SU-DHL-6 (cell line): ENCODE measurements around the gene UBAC1.
"Not testable (repeated sequence)": the region's sequence is repeated elsewhere in the genome, so short reads cannot be mapped to it uniquely, and the experiment has no call there.

Experiments used
- H2AFZ ChIP-seq: fragments of 200-600 bp; sonication (generic); 2 replicates; pipeline ENCODE4 v1.6.1; 2014; ENCODE audit warnings: low read depth, mild to moderate bottlenecking, moderate library complexity, mixed read lengths, antibody characterized with exemption, low read length; ENCODE audit not compliant: severe bottlenecking
- H3F3A ChIP-seq: fragments of 200-600 bp; shearing (Covaris generic); 2 replicates; pipeline ENCODE4 v1.6.0; 2016; ENCODE audit warnings: antibody characterized with exemption, mild to moderate bottlenecking; ENCODE audit not compliant: insufficient read depth
- H3K27ac ChIP-seq: fragments of 200-600 bp; sonication (generic); 2 replicates; pipeline ENCODE4 v1.5.1; 2016; ENCODE audit warnings: low read depth, mild to moderate bottlenecking, low read length, moderate library complexity, mixed read lengths
- H3K27me3 ChIP-seq: fragments of 200-600 bp; sonication (generic), shearing (Covaris generic); 2 replicates; pipeline ENCODE4 v1.6.0; 2014; ENCODE audit warnings: mild to moderate bottlenecking, low read length
- H3K36me3 ChIP-seq: fragments of 200-600 bp; sonication (generic); 2 replicates; pipeline ENCODE4 v1.6.1; 2014; ENCODE audit warnings: mild to moderate bottlenecking, low read length, mixed read lengths
- H3K4me2 ChIP-seq: fragments of 300-600, 200-600 bp; shearing (Covaris generic), sonication (generic); 2 replicates; pipeline ENCODE4 v1.6.0; 2014; ENCODE audit warnings: low read length, low read depth, mild to moderate bottlenecking; ENCODE audit not compliant: poor library complexity, severe bottlenecking
- H3K4me3 ChIP-seq: fragments of 200-600 bp; sonication (generic); 2 replicates; pipeline ENCODE4 v1.5.1; 2014; ENCODE audit warnings: antibody characterized with exemption, low read length, mild to moderate bottlenecking, mixed read lengths; ENCODE audit not compliant: insufficient read depth, poor library complexity, severe bottlenecking
- H3K79me2 ChIP-seq: fragments of 200-600 bp; sonication (generic); 2 replicates; pipeline ENCODE4 v1.6.1; 2014; ENCODE audit warnings: mild to moderate bottlenecking, low read length, moderate library complexity; ENCODE audit not compliant: insufficient read depth
- H3K9ac ChIP-seq: fragments of 200-600 bp; sonication (generic); 2 replicates; pipeline ENCODE4 v1.7.0; 2014; ENCODE audit warnings: mild to moderate bottlenecking, low read length
- H3K9me2 ChIP-seq: fragments of 200-600 bp; sonication (generic); replicated peaks from 2 replicates; pipeline ENCODE4 v1.6.1; 2014; ENCODE audit warnings: low read length; ENCODE audit not compliant: insufficient read depth
- H3K9me3 ChIP-seq: fragments of 200-600 bp; sonication (generic); 2 replicates; pipeline ENCODE4 v1.6.1; 2014; ENCODE audit warnings: low read length, mixed read lengths; ENCODE audit not compliant: insufficient read depth
- H4K20me1 ChIP-seq: fragments of 200-600 bp; sonication (generic); 2 replicates; pipeline ENCODE4 v1.6.1; 2014; ENCODE audit warnings: low read depth, mild to moderate bottlenecking, antibody characterized with exemption, low read length, moderate library complexity, mixed read lengths
- EZH2phosphoT487 ChIP-seq: fragments of 200-600 bp; sonication (generic), shearing (Covaris generic); conservative IDR thresholded peaks from 2 replicates; pipeline ENCODE4 v1.6.1; 2018; ENCODE audit warnings: mild to moderate bottlenecking, antibody characterized with exemption, low read length, moderate library complexity, mixed read lengths
- TF ChIP-seq, protein P1 (sequence below): fragments of 200-600 bp; sonication (generic); IDR thresholded peaks from one replicate; pipeline ENCODE4 v1.5.1; 2017; ENCODE audit warnings: antibody characterized with exemption, mild to moderate bottlenecking, low read length, moderate library complexity; ENCODE audit not compliant: insufficient read depth, poor library complexity, severe bottlenecking

The UBAC1 gene

GRCh38 chr9:135948446-135948845, 12.7 kb downstream of the UBAC1 start:
- Histone ChIP-seq H3K36me3 (no peaks in the 10 kb centered on the region), H4K20me1 (no peaks in the 10 kb centered on the region), H3K4me3 (no peak overlapping the region), H3K9ac (no peak overlapping the region), H3K27ac (no peak overlapping the region), H3K9me2 (no peaks in the 10 kb centered on the region), H2AFZ (no peak overlapping the region), H3K4me2 (no peak overlapping the region), H3K79me2 (no peaks in the 10 kb centered on the region), H3F3A (no peaks in the 10 kb centered on the region), H3K9me3 (no peaks in the 10 kb centered on the region), H3K27me3 (no peaks in the 10 kb centered on the region)
- TF ChIP-seq EZH2phosphoT487, result no peak
- TF ChIP-seq, protein P1, sequence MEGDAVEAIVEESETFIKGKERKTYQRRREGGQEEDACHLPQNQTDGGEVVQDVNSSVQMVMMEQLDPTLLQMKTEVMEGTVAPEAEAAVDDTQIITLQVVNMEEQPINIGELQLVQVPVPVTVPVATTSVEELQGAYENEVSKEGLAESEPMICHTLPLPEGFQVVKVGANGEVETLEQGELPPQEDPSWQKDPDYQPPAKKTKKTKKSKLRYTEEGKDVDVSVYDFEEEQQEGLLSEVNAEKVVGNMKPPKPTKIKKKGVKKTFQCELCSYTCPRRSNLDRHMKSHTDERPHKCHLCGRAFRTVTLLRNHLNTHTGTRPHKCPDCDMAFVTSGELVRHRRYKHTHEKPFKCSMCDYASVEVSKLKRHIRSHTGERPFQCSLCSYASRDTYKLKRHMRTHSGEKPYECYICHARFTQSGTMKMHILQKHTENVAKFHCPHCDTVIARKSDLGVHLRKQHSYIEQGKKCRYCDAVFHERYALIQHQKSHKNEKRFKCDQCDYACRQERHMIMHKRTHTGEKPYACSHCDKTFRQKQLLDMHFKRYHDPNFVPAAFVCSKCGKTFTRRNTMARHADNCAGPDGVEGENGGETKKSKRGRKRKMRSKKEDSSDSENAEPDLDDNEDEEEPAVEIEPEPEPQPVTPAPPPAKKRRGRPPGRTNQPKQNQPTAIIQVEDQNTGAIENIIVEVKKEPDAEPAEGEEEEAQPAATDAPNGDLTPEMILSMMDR, result no peak

DNA sequence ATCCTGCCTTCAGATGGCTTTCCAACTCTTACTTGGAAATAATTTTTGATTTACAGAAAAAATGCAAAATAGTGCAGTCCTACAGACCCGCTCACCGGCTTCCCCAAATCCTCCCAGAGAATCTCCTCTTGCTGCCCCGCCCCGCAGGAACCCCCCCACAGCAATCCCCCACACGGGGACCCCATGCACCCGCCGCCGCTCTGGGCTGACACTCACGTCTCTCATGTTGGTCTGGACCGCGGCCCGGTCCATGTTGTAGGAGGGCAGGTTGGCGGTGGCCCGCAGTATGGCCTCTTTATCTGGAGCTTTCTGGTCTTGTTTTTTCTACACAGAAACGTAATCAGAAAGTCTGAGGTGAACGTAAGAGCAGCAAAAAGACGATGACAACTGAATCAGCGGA, 13.6 kb downstream of the UBAC1 start:
- Histone ChIP-seq H3K27ac (no peak overlapping the region), H3K9ac (no peak overlapping the region), H3K4me3 (no peak overlapping the region), H3K9me2 (no peaks in the 10 kb centered on the region), H2AFZ (no peak overlapping the region), H3K79me2 (no peaks in the 10 kb centered on the region), H3K9me3 (no peaks in the 10 kb centered on the region), H3K4me2 (no peak overlapping the region), H4K20me1 (no peaks in the 10 kb centered on the region), H3F3A (no peaks in the 10 kb centered on the region), H3K27me3 (no peaks in the 10 kb centered on the region), H3K36me3 (no peaks in the 10 kb centered on the region)
- no peak for TF ChIP-seq EZH2phosphoT487
- TF ChIP-seq, protein P1, result no peak

- not testable (repeated sequence) for H3K27me3 ChIP-seq, H3K9me2 ChIP-seq, H3K79me2 ChIP-seq, H3K9ac ChIP-seq, H3F3A ChIP-seq, H3K36me3 ChIP-seq, H3K27ac ChIP-seq, H3K4me3 ChIP-seq, H2AFZ ChIP-seq, H3K9me3 ChIP-seq, H3K4me2 ChIP-seq, H4K20me1 ChIP-seq
Observed at GRCh38 chr9:135947105-135947504, 14.1 kb downstream of the UBAC1 start.

DNA sequence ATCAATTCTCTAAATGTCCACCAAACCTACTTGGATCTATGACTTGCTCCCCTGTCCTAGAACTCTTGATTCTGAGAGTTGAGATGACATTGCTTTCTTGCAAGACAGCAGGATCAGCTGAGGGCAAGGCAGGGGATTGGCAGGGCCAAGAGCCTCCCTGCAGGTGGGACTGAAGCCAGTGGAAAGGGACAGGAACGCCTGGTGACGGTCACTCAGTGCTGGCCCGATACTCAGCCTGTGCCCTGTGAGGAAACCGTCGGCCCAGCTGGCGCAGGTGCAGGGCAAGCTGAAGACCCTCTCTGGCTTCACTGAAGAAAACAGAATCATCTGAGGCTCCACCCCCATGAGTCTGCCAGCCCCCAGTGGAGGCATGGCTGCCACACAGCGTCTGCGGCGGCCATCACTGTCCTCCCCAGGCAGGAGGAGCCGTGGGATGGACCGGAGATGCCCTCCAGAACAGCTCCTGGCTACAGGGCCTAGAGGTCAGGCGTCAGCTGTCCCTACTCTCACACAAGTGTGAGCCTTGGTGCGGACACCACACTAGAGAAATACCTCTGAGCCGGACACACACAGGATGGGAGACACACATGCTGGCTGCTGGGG, 14.7 kb downstream of the UBAC1 start:
- no peak overlapping the region for H2AFZ ChIP-seq
- no peak overlapping the region for H3K9ac ChIP-seq
- H3K9me3 ChIP-seq, result no peaks in the 10 kb centered on the region
- H3F3A ChIP-seq, result no peaks in the 10 kb centered on the region
- H3K9me2 ChIP-seq, result no peaks in the 10 kb centered on the region
- H3K27ac ChIP-seq, result no peak overlapping the region
- no peaks in the 10 kb centered on the region for H3K27me3 ChIP-seq
- H3K79me2 ChIP-seq, result no peaks in the 10 kb centered on the region
- no peak overlapping the region for H3K4me2 ChIP-seq
- no peak overlapping the region for H3K4me3 ChIP-seq
- no peaks in the 10 kb centered on the region for H4K20me1 ChIP-seq
- no peaks in the 10 kb centered on the region for H3K36me3 ChIP-seq
- TF ChIP-seq, protein P1, result no peak
- TF ChIP-seq EZH2phosphoT487, result no peak
